ENCODE results near the gene CACNA1B.

DNA sequence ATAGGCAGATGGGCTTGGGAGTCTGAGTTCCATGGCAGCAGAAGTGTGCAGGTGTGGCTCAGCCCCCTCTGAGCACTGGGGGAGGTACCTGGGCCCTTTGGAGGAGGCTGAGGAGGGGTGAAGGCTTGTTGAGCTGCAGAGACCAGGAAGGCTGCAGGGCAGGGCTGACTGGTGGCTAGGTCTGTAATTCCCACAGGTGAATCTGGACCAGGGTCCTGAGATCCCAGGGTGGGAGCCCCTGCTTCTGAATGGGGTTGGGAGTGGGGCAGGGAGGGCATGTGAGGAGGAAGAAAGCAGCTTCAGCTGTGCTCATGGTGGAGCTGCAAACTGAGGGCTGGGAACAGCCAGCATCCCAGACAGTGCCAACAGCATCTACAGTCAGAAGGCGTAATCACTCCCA lies 111.1 kb downstream of the CACNA1B start:
- TF ChIP-seq TAF1 (IDR thresholded peaks at IDR 0.05; ENCODE audit: low read depth) (no peak), RAD21 (IDR thresholded peaks at IDR 0.05; ENCODE audit: low read depth) (no peak), MAX (IDR thresholded peaks at IDR 0.05) (no peak), EP300 (IDR thresholded peaks at IDR 0.05; ENCODE audit: borderline replicate concordance) (no peak)

Measured in Ishikawa (cell line).